ENCODE results near the gene IDH1. TPM values are rescaled to one million over a fixed set of nuclear protein-coding genes. Genes with fewer than 3 reads are reported as not detected.
"Not testable (repeated sequence)": the region's sequence is repeated elsewhere in the genome, so short reads cannot be mapped to it uniquely, and the experiment has no call there.

Gene IDH1
- total RNA-seq, 4 donors from 2014 or later, result 21.3 to 65.1 (median 31.7) TPM

GRCh38 chr2:208227581-208228232 is 27.2 kb downstream of the IDH1 start:
- H3K27me3 ChIP-seq, result no peaks in the 10 kb centered on the region
- H3K4me1 ChIP-seq, result no peaks in the 10 kb centered on the region
- 90 to 100% methylated on average over 1 to 2 of the region's 33 CpGs for WGBS, 2 donors (ENCODE audit: low coverage in 1 of 2)
- no peaks in the 10 kb centered on the region for H3K36me3 ChIP-seq
- no peaks in the 10 kb centered on the region for H3K9me3 ChIP-seq
- H3K27ac ChIP-seq, result no peak overlapping the region
- TF ChIP-seq CTCF (IDR thresholded peaks at IDR 0.05) (no peak), POLR2AphosphoS5 (IDR thresholded peaks at IDR 0.05) (no peak), POLR2A (IDR thresholded peaks at IDR 0.05) (no peak), EP300 (IDR thresholded peaks at IDR 0.05) (no peak)
- ATAC-seq, result no peak
- no peak overlapping the region for H3K4me3 ChIP-seq

GRCh38 chr2:208224802-208225201 is 30.1 kb downstream of the IDH1 start:
- no peak overlapping the region for H3K4me3 ChIP-seq
- TF ChIP-seq EP300 (IDR thresholded peaks at IDR 0.05), result no peak
- no peak overlapping the region for H3K27ac ChIP-seq
- ATAC-seq, result no peak
- no peaks in the 10 kb centered on the region for H3K27me3 ChIP-seq
- WGBS, 2 donors (ENCODE audit: low coverage in 1 of 2), result 91 to 94% methylated on average over 2 of the region's 2 CpGs
- H3K9me3 ChIP-seq, result no peaks in the 10 kb centered on the region
- H3K36me3 ChIP-seq, result no peaks in the 10 kb centered on the region
- no peaks in the 10 kb centered on the region for H3K4me1 ChIP-seq

DNA sequence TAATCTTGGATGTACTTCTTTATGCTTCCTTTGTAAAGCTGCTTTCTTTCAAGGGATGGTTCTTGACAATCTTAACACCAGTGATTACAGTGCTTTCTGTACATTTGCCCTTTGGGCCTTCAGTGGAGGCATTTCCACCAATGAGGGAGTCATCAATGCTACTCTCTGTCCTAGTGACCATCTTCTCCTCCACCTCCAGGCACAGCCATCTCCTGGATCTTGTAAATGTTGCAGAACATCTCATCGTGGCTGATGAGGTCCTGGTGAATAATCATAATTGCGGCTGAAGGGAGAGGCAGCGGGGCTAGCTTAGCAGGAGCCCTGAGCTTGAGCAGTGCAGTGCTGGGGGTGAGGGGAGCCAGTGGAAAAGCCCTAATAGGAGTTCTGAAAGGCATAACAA is 32.5 kb downstream of the IDH1 start:
- no peak overlapping the region for H3K27ac ChIP-seq
- 70 to 93% methylated on average over 2 of the region's 3 CpGs for WGBS, 2 donors (ENCODE audit: low coverage in 1 of 2)
- ATAC-seq, result no peak

GRCh38 chr2:208221873-208222272 is 33.0 kb downstream of the IDH1 start:
- H3K27ac ChIP-seq, H3K36me3 ChIP-seq, ATAC-seq, H3K4me1 ChIP-seq, H3K9me3 ChIP-seq, H3K27me3 ChIP-seq, H3K4me3 ChIP-seq: not testable (repeated sequence)
- 94% methylated on average over 2 of the region's 3 CpGs; no CpG with 5 or more reads in 1 of the 2 donors for WGBS, 2 donors (ENCODE audit: low coverage in 1 of 2)

More for the DNA sequence above, 32.5 kb downstream of the IDH1 start:
- no peaks in the 10 kb centered on the region for H3K4me1 ChIP-seq
- no peak for TF ChIP-seq POLR2AphosphoS5 (IDR thresholded peaks at IDR 0.05)
- TF ChIP-seq EP300 (IDR thresholded peaks at IDR 0.05), result no peak
- TF ChIP-seq CTCF (IDR thresholded peaks at IDR 0.05), result no peak
- H3K27me3 ChIP-seq, result no peaks in the 10 kb centered on the region
- no peaks in the 10 kb centered on the region for H3K9me3 ChIP-seq
- no peak overlapping the region for H3K4me3 ChIP-seq
- no peaks in the 10 kb centered on the region for H3K36me3 ChIP-seq

- Histone ChIP-seq H3K27me3 (no peaks in the 10 kb centered on the region), H3K9me3 (no peaks in the 10 kb centered on the region), H3K4me1 (no peaks in the 10 kb centered on the region), H3K4me3 (no peak overlapping the region), H3K27ac (no peak overlapping the region), H3K36me3 (no peaks in the 10 kb centered on the region)
- ATAC-seq, result no peak
- no peak for TF ChIP-seq EP300 (IDR thresholded peaks at IDR 0.05)
- no peak for TF ChIP-seq CTCF (IDR thresholded peaks at IDR 0.05)
- no peak for TF ChIP-seq POLR2A (IDR thresholded peaks at IDR 0.05)
- no peak for TF ChIP-seq POLR2AphosphoS5 (IDR thresholded peaks at IDR 0.05)
- WGBS, 2 donors (ENCODE audit: low coverage in 1 of 2), result 68 to 90% methylated on average over 4 to 8 of the region's 9 CpGs
Observed at GRCh38 chr2:208210688-208211451, 44.0 kb downstream of the IDH1 start.

Measured in gastroesophageal sphincter (tissue), 4 donors.